GM13977 (cell line): ENCODE results near the gene TMTC3.

Experiments
- DNase-seq: peaks from one replicate; pipeline ENCODE4 v3.0.0; 2012; ENCODE audit warnings: low spot score
- in situ Hi-C: fragments of 300-500 bp; cut with MboI; formaldehyde crosslinking; loops from one replicate; pipeline ENCODE4 v1.12.0; 2022; ENCODE audit warnings: low sequenced_read_pairs, low pct_unique_long_range_greater_than_20kb, mixed read lengths, inconsistent platforms; ENCODE audit not compliant: unreplicated experiment
- TF ChIP-seq, protein P1 (sequence below): IDR thresholded peaks from 2 replicates; pipeline ENCODE4 v1.5.1; 2012; ENCODE audit warnings: mild to moderate bottlenecking, control low read depth; ENCODE audit not compliant: insufficient read depth; ENCODE audit errors: extremely low read depth, missing control alignments

Gene TMTC3

GRCh38 chr12:88163371-88163770 lies 21.3 kb downstream of the TMTC3 start:
- TF ChIP-seq, protein P1, sequence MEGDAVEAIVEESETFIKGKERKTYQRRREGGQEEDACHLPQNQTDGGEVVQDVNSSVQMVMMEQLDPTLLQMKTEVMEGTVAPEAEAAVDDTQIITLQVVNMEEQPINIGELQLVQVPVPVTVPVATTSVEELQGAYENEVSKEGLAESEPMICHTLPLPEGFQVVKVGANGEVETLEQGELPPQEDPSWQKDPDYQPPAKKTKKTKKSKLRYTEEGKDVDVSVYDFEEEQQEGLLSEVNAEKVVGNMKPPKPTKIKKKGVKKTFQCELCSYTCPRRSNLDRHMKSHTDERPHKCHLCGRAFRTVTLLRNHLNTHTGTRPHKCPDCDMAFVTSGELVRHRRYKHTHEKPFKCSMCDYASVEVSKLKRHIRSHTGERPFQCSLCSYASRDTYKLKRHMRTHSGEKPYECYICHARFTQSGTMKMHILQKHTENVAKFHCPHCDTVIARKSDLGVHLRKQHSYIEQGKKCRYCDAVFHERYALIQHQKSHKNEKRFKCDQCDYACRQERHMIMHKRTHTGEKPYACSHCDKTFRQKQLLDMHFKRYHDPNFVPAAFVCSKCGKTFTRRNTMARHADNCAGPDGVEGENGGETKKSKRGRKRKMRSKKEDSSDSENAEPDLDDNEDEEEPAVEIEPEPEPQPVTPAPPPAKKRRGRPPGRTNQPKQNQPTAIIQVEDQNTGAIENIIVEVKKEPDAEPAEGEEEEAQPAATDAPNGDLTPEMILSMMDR, result no peak
- in situ Hi-C loops, result no loop called here
- no peak for DNase-seq

DNA sequence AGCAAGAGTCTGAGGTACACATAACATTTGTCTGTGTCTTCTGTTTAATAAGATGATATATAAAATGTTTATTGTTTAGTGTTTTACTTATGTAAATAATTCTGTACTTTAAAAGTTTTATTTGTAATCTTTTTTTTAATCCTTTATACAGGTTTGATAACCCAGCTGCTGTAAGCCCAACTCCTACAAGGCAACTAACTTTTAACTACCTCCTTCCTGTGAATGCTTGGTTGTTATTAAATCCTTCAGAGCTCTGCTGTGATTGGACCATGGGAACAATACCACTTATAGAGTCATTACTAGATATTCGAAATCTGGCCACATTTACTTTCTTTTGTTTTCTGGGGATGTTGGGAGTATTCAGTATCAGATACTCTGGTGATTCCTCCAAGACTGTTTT lies 24.1 kb downstream of the TMTC3 start:
- DNase-seq, result no peak
- TF ChIP-seq, protein P1, result no peak
- in situ Hi-C loops, result no loop called here

DNA sequence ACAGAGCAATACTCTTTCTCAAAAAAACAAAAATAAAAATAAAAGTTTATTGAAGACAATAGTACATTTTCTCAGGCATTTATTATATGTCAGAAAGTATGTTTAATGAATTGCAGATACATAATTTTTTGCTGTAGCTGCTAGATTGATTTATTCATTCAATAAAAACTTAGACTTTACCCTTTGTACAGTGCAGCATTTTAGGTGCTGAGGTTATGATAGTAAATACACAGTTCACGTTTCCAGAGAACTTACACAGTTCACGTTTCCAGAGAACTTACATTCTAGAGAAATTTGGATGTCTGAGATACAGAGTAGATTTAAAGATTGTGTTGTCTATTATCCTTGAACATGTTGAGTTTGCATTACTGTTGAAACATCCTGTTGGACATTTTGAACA lies 25.3 kb downstream of the TMTC3 start:
- no peak for DNase-seq
- TF ChIP-seq, protein P1, result no peak
- in situ Hi-C loops, result no loop called here

- in situ Hi-C loops, result no loop called here
- TF ChIP-seq, protein P1, result no peak
- DNase-seq, result no peak
Measured at GRCh38 chr12:88172844-88173407, 30.8 kb downstream of the TMTC3 start.

DNA sequence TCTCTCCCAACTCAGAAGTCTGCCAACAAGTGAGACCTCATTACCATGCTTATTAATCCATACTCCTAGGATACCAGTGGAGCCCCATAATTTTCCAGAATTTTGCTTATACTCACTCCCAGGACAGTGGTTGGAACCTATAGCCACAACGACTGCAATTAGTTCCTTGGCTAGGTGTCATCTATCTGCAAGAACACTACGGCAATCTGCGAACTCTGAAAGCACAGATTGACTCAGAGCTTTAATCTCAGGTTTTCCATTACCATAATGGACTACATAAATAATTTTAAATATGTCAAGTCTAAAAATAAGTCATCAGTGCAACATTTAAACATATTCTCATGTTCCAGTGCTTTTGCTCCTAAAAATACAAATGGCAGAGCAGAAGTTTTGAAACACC lies 33.4 kb downstream of the TMTC3 start:
- no peak for DNase-seq
- TF ChIP-seq, protein P1, result no peak
- in situ Hi-C loops, result no loop called here

DNA sequence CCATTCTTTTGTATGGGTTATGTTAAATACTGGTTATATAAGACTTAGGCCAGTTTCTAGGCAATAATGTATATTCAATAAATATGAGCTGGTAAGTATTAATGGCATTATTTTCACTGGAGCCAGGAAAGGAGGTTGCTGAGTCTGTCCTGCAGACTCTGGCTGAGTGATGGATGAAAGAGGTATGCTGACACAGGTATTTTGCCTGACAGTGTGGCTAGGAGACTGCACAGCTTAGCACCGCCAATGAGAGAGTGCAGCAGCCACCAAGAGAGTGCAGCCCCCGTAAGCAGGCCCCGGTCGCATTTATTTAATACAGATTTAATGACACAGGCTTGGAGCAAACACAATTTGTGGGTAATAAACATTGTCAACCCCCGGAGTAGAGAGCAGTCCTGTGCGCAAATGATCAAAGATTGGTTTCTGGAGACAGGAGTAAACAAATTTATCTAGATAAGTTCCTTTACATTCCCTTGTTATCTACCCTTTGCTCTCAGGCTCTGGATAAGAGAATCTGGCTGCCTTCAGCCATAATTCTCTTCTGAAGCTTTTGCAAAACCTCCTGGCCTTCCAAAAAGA lies 37.4 kb downstream of the TMTC3 start:
- in situ Hi-C loops, result no loop called here
- TF ChIP-seq, protein P1, result no peak
- no peak for DNase-seq
